Gastrocnemius medialis (tissue), 4 donors: ENCODE measurements around the gene TFPI.

ENCODE experiments used
- CTCF ChIP-seq, 5 experiments: fragments of 450-650 bp in 3 of 5; fragments of 200-600 bp in 2 of 5; sonication (generic) in 2 of 5; IDR thresholded peaks in 4 of 5; conservative IDR thresholded peaks in 1 of 5; 1 replicate in 4 of 5; 2 replicates in 1 of 5; pipeline ENCODE4 v1.5.1; 2016 to 2019; ENCODE audit warnings: antibody characterized with exemption in 5 of 5, mild to moderate bottlenecking in 3 of 5, moderate library complexity in 3 of 5
- POLR2A ChIP-seq, 2 donors: fragments of 450-650 bp; IDR thresholded peaks; one replicate each; pipeline ENCODE4 v1.6.1; 2017; ENCODE audit warnings: antibody characterized with exemption in 2 of 2, mild to moderate bottlenecking in 2 of 2, moderate library complexity in 2 of 2

GRCh38 chr2:187511356-187512315 is 42.6 kb downstream of the TFPI start:
- no peak for TF ChIP-seq POLR2A (IDR thresholded peaks at IDR 0.05)
- TF ChIP-seq CTCF (IDR thresholded peaks at IDR 0.05 in 4 of 5, conservative IDR thresholded peaks at IDR 0.05 in 1 of 5), result no peak
